SU-DHL-6 (cell line): ENCODE measurements around the gene VDAC1.

Source experiments
- CTCF ChIP-seq: fragments of 200-600 bp; sonication (generic); IDR thresholded peaks from one replicate; pipeline ENCODE4 v1.5.1; 2017; ENCODE audit warnings: antibody characterized with exemption, mild to moderate bottlenecking, low read length, moderate library complexity; ENCODE audit not compliant: insufficient read depth, poor library complexity, severe bottlenecking
- EZH2phosphoT487 ChIP-seq: fragments of 200-600 bp; sonication (generic), shearing (Covaris generic); conservative IDR thresholded peaks from 2 replicates; pipeline ENCODE4 v1.6.1; 2018; ENCODE audit warnings: mild to moderate bottlenecking, antibody characterized with exemption, low read length, moderate library complexity, mixed read lengths

- TF ChIP-seq CTCF (no peak), EZH2phosphoT487 (no peak)
Measured at GRCh38 chr5:133978943-133979342, 25.8 kb downstream of the VDAC1 start.
